Hematopoietic multipotent progenitor cell treated with erythropoietin and hydrocortisone succinate and interleukin-3 and kit ligand, for 4 days (in vitro differentiated cells): Measurements from ENCODE around the gene NCCRP1.
A peak's percentile ranks its signal among the peaks of the same experiment; 100 is the strongest.
"Not testable (repeated sequence)": the region's sequence is repeated elsewhere in the genome, so short reads cannot be mapped to it uniquely, and the experiment has no call there.

Experiments
- DNase-seq: peaks from one replicate; pipeline ENCODE4 v3.0.0-alpha.2; 2015

The NCCRP1 gene

GRCh38 chr19:39211731-39212374 lies 15.1 kb downstream of the NCCRP1 start:
- no peak for DNase-seq

GRCh38 chr19:39212375-39212742 lies 15.6 kb downstream of the NCCRP1 start:
- peak; percentile 73 for DNase-seq

- not testable (repeated sequence) for DNase-seq
These were observed 18.6 kb downstream of the NCCRP1 start for GRCh38 chr19:39215323-39215722.

- no peak for DNase-seq
These were observed 20.3 kb downstream of the NCCRP1 start for GRCh38 chr19:39217094-39217493.

- no peak for DNase-seq
These were observed 21.7 kb downstream of the NCCRP1 start for GRCh38 chr19:39218230-39219007.

- peak; percentile 24 for DNase-seq
These were observed 22.3 kb downstream of the NCCRP1 start for GRCh38 chr19:39219108-39219507.

GRCh38 chr19:39223703-39224279 lies 27.0 kb downstream of the NCCRP1 start:
- peak; percentile 63 for DNase-seq

- DNase-seq, result peak; percentile 64
These were observed 28.1 kb downstream of the NCCRP1 start for GRCh38 chr19:39224910-39225309.

GRCh38 chr19:39230096-39230764 lies 33.5 kb downstream of the NCCRP1 start:
- no peak for DNase-seq

- DNase-seq, result no peak
These were observed 35.9 kb downstream of the NCCRP1 start for GRCh38 chr19:39232708-39233107.

- no peak for DNase-seq
These were observed 39.8 kb downstream of the NCCRP1 start for GRCh38 chr19:39236527-39236926.

- DNase-seq, result peak; percentile 43
These were observed 40.7 kb downstream of the NCCRP1 start for GRCh38 chr19:39237200-39238184.

- DNase-seq, result no peak
These were observed 41.4 kb downstream of the NCCRP1 start for GRCh38 chr19:39238209-39238608.

GRCh38 chr19:39238944-39239343 lies 42.2 kb downstream of the NCCRP1 start:
- DNase-seq, result no peak

GRCh38 chr19:39240421-39240820 lies 43.7 kb downstream of the NCCRP1 start:
- DNase-seq, result no peak

- DNase-seq, result not testable (repeated sequence)
These were observed 47.0 kb downstream of the NCCRP1 start for GRCh38 chr19:39243741-39244140.

GRCh38 chr19:39244410-39245100 lies 47.8 kb downstream of the NCCRP1 start, which contains the start of gene IFNL3:
Gene IFNL3 (minus strand): TSS chr19:39245006. CDS start chr19:39244967, 39 bp downstream.
- DNase-seq, result not testable (repeated sequence)

GRCh38 chr19:39245166-39245565 lies 48.4 kb downstream of the NCCRP1 start:
- not testable (repeated sequence) for DNase-seq

- DNase-seq, result peak; percentile 48
These were observed 50.3 kb downstream of the NCCRP1 start for GRCh38 chr19:39246951-39247669.
